DMS53 (cell line): ENCODE measurements around the gene HSFX1.
A peak's percentile ranks its signal among the peaks of the same experiment; 100 is the strongest.

Experiments
- DNase-seq: peaks from one replicate; lab custom pipeline; 2025; lab: John Stamatoyannopoulos, UW

HSFX1 gene

GRCh38 chrX:149804102-149804501 is 30.2 kb downstream of the HSFX1 start:
- DNase-seq = no peak

- DNase-seq = no peak
Observed at GRCh38 chrX:149807747-149808458, 34.0 kb downstream of the HSFX1 start.

- DNase-seq = peak; percentile 59
Observed at GRCh38 chrX:149818652-149819051, 44.8 kb downstream of the HSFX1 start.

- DNase-seq = no peak
Observed at GRCh38 chrX:149819371-149819770, 45.5 kb downstream of the HSFX1 start.

GRCh38 chrX:149825424-149825823 is 51.6 kb downstream of the HSFX1 start:
- DNase-seq = peak; percentile 69
